ENCODE measurements around the gene VDAC2. TPM values are rescaled to one million over a fixed set of nuclear protein-coding genes. Genes with fewer than 3 reads are reported as not detected.
A peak's percentile ranks its signal among the peaks of the same experiment; 100 is the strongest.

VDAC2 gene
- total and polyA plus RNA-seq, 10 of the 15 experiments (the other 5 are each of a cell fraction or from before 2014, with no cell fraction given): 73.4 to 294 (median 146) TPM

DNA sequence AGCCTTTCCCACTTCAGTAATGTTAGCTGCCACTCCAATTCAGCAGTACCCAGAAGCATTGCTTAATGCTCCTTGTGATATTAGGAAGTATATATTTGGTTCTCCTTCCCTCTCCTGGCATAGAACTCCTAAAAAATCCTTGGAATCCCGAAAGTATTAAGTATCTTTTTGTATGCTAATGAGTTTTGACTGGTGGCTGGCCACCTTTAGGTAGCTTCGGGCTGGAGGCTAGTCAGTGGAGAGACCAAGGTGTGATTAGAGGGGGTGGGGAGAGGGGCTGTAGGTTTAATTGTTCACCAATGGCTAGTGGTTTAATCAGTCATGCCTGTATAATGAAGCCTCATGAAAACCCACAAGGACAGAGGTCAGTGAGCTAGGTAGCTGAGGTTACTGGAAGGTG is 12.9 kb downstream of the VDAC2 start:
- FAIRE-seq (no peak), DNase-seq (ENCODE audit: low read depth, low spot score) (no peak), ATAC-seq (no peak; the same call in 1 of the 3 replicates)
- Histone ChIP-seq H3K9me3 (replicated peaks; ENCODE audit: control insufficient read depth, insufficient read depth, low read length) (no peaks in the 10 kb centered on the region), H2AFZ (ENCODE audit: control insufficient read depth, low read depth, low read length) (no peak overlapping the region), H3K27ac (ENCODE audit: control insufficient read depth, insufficient read depth) (no peak overlapping the region), H3K9ac (ENCODE audit: control insufficient read depth, insufficient read depth, low read length) (no peak overlapping the region), H3K36me3 (ENCODE audit: control insufficient read depth in 2 of 2, insufficient read depth in 2 of 2, low read length in 1 of 2) (peaks cover 12 to 40% of the 10 kb centered on the region in 2 experiments), H4K20me1 (ENCODE audit: control insufficient read depth, insufficient read depth) (peaks cover 2% of the 10 kb centered on the region; the same call in 1 of the 2 replicates), H3K4me1 (ENCODE audit: control insufficient read depth, insufficient read depth, low read length) (peaks cover 3% of the 10 kb centered on the region), H3K79me2 (ENCODE audit: control insufficient read depth, insufficient read depth, low read length) (peaks cover 32% of the 10 kb centered on the region), H3K27me3 (replicated peaks in 1 of 2; ENCODE audit: control insufficient read depth in 2 of 2, insufficient read depth in 2 of 2, low read length in 1 of 2) (no peaks in the 10 kb centered on the region), H3K4me3 (no peak overlapping the region), H3K4me2 (ENCODE audit: control insufficient read depth, insufficient read depth) (no peak overlapping the region)
- intact Hi-C loops (cut with micrococcal nuclease; ENCODE audit: unreplicated experiment) (no loop called here), in situ Hi-C loops (cut with MboI) (no loop called here)
- ChIA-PET RAD21 (ENCODE audit: unreplicated experiment) (interaction anchor here (2.3 kb wide), 1 partner anchor 12 kb away, joined by 5 read pairs; the partner anchor contains the start of gene COMTD1), SMC1A (ENCODE audit: uncharacterized antibody, unreplicated experiment) (interaction anchor here (0.7 to 1.8 kb wide), 5 partner anchors 8 to 46 kb away, joined by 3 to 5 read pairs (median 3); partner anchors contain the start of gene COMTD1), CTCF (interaction anchor here (0.7 to 5.2 kb wide), 4 partner anchors 13 to 980 kb away, joined by 4 to 32 read pairs (median 6); partner anchors contain the start of gene COMTD1), POLR2A (interaction anchor here (0.5 to 2.0 kb wide), 3 partner anchors 12 to 25 kb away, joined by 4 to 11 read pairs (median 5); partner anchors contain the start of gene VDAC2)
- no TSS peak for BruUV-seq (replicated peaks)
- TF ChIP-seq ZZZ3 (IDR thresholded peaks at IDR 0.05; ENCODE audit: control insufficient read depth, insufficient read length, low read depth) (no peak), POLR2AphosphoS5 (IDR thresholded peaks at IDR 0.05; ENCODE audit: low read length) (no peak)
- 76% methylated on average over 2 of the region's 2 CpGs for WGBS (ENCODE audit: insufficient coverage, insufficient replicate concordance, low lambda C conversion rate, missing lambda C conversion rate)

DNA sequence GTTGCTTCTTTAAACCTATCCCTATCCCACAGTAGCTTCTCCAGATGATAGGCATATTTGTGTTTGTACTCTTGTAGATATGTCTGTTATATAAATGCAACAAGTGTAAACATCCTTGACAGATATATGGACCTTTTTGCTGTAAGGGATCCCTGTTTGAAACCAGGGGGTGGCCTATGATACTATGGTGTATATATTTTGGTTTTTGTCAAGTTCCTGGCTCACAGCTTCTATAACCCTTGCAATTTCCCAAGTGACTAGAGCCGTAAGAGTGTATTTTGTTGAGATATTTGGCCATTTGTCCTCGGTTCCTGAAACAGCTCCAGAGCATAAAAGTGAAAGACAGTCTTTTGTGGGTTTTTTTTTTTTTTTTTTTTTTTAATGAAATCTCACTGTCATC is 15.5 kb downstream of the VDAC2 start:
- Histone ChIP-seq H4K20me1 (ENCODE audit: control insufficient read depth, insufficient read depth) (peaks cover 2% of the 10 kb centered on the region; the same call in 1 of the 2 replicates), H3K4me2 (ENCODE audit: control insufficient read depth, insufficient read depth) (peak overlapping the region; percentile 19; the same call in 1 of the 2 replicates), H3K4me3 (no peak overlapping the region), H3K27me3 (replicated peaks in 1 of 2; ENCODE audit: control insufficient read depth in 2 of 2, insufficient read depth in 2 of 2, low read length in 1 of 2) (no peaks in the 10 kb centered on the region), H3K79me2 (ENCODE audit: control insufficient read depth, insufficient read depth, low read length) (peaks cover 32% of the 10 kb centered on the region), H3K9ac (ENCODE audit: control insufficient read depth, insufficient read depth, low read length) (no peak overlapping the region), H3K9me3 (replicated peaks; ENCODE audit: control insufficient read depth, insufficient read depth, low read length) (no peaks in the 10 kb centered on the region), H2AFZ (ENCODE audit: control insufficient read depth, low read depth, low read length) (no peak overlapping the region), H3K4me1 (ENCODE audit: control insufficient read depth, insufficient read depth, low read length) (peaks cover 3% of the 10 kb centered on the region), H3K36me3 (ENCODE audit: control insufficient read depth in 2 of 2, insufficient read depth in 2 of 2, low read length in 1 of 2) (peaks cover 9 to 37% of the 10 kb centered on the region in 2 experiments), H3K27ac (ENCODE audit: control insufficient read depth, insufficient read depth) (no peak overlapping the region)
- WGBS (ENCODE audit: insufficient coverage, insufficient replicate concordance, low lambda C conversion rate, missing lambda C conversion rate): 54% methylated on average over 2 of the region's 2 CpGs
- no TSS peak for BruUV-seq (replicated peaks)
- ATAC-seq (no peak), DNase-seq (ENCODE audit: low read depth, low spot score) (no peak), FAIRE-seq (no peak)
- ChIA-PET RAD21 (ENCODE audit: unreplicated experiment) (interaction anchor here (0.6 to 1.9 kb wide), 4 partner anchors 15 to 347 kb away, joined by 3 to 4 read pairs (median 3); partner anchors contain the start of gene VDAC2), POLR2A (interaction anchor here (0.6 to 2.5 kb wide), 3 partner anchors 15 to 518 kb away, joined by 3 to 15 read pairs (median 5); partner anchors contain the start of gene VDAC2), CTCF (interaction anchor here (0.6 to 14.5 kb wide), 8 partner anchors 8 to 1755 kb away, joined by 3 to 207 read pairs (median 18); partner anchors contain the start of genes COMTD1 and VDAC2), SMC1A (ENCODE audit: uncharacterized antibody, unreplicated experiment) (interaction anchor here (0.8 to 2.2 kb wide), 6 partner anchors 7 to 111 kb away, joined by 3 to 8 read pairs (median 4); partner anchors contain the start of gene COMTD1)
- in situ Hi-C loops (cut with MboI) (no loop called here), intact Hi-C loops (cut with micrococcal nuclease; ENCODE audit: unreplicated experiment) (no loop called here)
- TF ChIP-seq HDGF (IDR thresholded peaks at IDR 0.05) (no peak), BHLHE40 (IDR thresholded peaks at IDR 0.05; ENCODE audit: borderline replicate concordance in 1 of 2, low read depth in 2 of 2, low read length in 1 of 2) (no peak), HDAC2 (IDR thresholded peaks at IDR 0.05) (no peak), MEF2B (IDR thresholded peaks at IDR 0.05; ENCODE audit: partially characterized antibody, poor library complexity, severe bottlenecking) (no peak), MYC (IDR thresholded peaks at IDR 0.05; ENCODE audit: insufficient read depth, insufficient read length, insufficient replicate concordance, low read length, severe bottlenecking) (no peak), BMI1 (IDR thresholded peaks at IDR 0.05; ENCODE audit: borderline replicate concordance) (no peak), EZH2 (IDR thresholded peaks at IDR 0.05; ENCODE audit: borderline replicate concordance, control insufficient read depth, low read depth, low read length) (no peak), SPI1 (IDR thresholded peaks at IDR 0.05; ENCODE audit: borderline replicate concordance, insufficient read depth, low read depth, low read length) (no peak), KAT2A (conservative IDR thresholded peaks at IDR 0.05; ENCODE audit: control insufficient read depth, low read depth, low read length) (no peak), ZNF622 (IDR thresholded peaks at IDR 0.05) (no peak), SMAD1 (IDR thresholded peaks at IDR 0.05; ENCODE audit: low read depth, partially characterized antibody) (no peak), SP1 (IDR thresholded peaks at IDR 0.05; ENCODE audit: low read depth, low read length) (no peak), TARDBP (IDR thresholded peaks at IDR 0.05; ENCODE audit: borderline replicate concordance) (no peak)
- TF ChIP-seq, protein P1, sequence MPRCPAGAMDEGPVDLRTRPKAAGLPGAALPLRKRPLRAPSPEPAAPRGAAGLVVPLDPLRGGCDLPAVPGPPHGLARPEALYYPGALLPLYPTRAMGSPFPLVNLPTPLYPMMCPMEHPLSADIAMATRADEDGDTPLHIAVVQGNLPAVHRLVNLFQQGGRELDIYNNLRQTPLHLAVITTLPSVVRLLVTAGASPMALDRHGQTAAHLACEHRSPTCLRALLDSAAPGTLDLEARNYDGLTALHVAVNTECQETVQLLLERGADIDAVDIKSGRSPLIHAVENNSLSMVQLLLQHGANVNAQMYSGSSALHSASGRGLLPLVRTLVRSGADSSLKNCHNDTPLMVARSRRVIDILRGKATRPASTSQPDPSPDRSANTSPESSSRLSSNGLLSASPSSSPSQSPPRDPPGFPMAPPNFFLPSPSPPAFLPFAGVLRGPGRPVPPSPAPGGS (IDR thresholded peaks at IDR 0.05; ENCODE audit: borderline replicate concordance, insufficient read depth, low read depth, low read length, poor library complexity, severe bottlenecking): no peak
